GM18502 (cell line): ENCODE measurements around the gene MGMT.

Source experiments
- ATAC-seq: cut with Tn5 transposase; IDR thresholded peaks from one replicate; pipeline ENCODE4 v1.9.1; 2021; ENCODE audit warnings: mild to moderate bottlenecking; ENCODE audit not compliant: unreplicated experiment, poor library complexity

Gene MGMT

DNA sequence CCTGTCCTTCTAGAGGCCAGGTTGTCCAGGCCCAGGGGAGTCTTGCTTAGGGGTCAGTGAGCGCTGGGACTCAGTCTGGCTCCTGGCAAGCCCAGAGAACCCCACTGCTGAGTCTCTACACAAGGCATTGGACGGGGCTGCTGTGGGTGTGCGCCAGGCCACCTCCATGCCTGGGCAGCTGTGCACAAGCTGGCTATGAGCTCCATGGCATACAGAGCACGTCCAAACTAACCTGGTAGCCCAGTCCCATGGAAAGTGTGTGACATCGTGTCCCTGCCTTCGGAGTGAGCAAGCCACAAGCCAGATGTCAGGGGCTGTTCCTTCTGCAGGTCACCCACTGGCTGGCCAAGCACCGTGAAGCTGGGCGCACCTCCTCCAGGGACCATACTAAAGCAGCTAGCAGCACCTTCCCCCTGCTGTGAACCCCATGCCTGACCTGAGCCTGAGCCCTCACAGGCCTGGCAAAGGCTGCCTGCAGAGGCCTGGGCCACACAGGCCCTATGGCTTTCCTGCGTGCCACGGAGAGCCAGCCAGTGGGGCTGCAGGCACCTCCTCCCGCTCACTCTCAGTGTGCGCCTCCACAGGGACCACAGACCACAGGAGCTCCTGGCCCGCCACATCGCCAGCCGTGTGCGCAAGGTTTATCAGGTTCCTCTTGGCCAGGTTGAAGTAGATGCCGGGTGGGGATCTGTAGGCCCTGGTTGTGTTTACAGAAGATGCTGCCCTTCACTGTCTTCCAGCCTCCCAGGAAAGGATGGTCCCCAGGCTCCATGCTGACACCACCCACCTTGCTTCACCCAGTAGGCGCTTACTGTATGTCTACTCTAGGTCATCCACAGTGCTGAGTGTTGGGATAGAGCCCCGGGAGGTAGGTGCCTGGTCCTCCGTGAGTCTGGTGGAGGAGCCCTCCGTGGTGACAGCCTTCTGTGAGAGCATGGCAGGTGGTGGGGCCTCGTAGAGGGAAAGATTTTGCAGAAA is 277.4 kb downstream of the MGMT start:
- ATAC-seq = no peak

DNA sequence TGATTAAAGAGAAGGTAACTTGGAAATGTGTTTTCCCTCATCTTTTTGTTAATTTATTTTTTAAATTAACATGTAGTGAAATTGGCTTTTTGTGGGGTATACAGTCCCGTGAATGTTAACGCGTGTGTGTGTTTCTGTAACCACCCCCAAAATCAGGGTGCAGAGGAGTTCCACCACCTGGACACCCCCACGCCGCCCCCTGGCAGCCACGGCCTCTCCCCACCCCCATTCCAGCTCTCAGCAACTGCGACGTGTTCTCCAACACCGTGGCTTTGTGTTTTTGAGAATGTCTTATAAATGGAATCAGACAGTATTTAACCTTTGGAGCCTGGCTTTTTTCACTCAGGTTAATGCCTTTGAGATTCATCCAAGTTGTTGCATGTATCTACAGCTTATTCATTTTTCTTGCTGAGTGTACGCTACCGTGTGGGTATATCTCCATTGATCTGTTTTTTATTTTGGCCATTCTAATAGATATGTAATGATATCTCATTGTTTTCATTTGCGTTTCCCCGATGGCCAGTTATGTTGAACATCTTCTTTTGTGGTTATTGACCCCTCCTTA is 278.2 kb downstream of the MGMT start:
- no peak for ATAC-seq

DNA sequence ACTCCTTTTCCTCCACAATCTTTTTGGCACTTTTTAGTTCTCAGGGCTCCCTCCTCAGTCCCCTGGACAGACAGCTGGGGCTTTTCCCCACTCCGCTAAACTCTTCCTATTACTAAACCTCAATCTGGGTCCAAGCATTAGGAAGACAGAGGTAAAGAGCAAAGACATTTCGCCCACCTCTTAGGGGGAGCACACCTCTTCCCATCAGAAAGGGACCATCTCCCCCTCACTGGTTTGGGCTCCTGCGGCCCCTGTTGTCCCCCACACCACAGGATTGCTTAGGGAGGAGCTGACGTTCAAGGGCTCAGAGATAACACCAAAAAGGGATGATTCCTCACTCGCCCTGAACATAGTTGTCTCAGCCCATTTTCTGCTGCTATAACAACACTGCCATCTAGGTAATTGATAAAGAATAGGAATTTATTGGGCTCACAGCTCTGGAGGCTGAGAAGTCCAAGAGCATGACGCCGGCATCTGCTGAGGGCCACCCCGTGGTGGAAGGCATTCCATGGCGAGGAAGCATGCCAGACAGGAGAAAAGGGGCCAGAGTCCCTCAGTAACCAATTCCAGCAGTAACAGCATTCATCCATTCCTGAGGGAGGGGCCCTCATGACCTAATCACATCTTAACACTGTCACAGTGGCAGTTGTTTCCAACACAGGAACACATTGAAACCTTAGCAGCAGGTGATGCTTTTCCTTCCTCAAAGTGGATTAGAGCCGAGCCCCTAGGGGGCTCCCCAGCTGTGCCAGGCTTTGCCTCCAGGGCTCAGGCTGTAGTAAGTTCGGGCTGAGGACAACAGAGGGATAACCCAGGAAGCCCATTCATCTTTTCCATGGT is 287.4 kb downstream of the MGMT start:
- no peak for ATAC-seq

DNA sequence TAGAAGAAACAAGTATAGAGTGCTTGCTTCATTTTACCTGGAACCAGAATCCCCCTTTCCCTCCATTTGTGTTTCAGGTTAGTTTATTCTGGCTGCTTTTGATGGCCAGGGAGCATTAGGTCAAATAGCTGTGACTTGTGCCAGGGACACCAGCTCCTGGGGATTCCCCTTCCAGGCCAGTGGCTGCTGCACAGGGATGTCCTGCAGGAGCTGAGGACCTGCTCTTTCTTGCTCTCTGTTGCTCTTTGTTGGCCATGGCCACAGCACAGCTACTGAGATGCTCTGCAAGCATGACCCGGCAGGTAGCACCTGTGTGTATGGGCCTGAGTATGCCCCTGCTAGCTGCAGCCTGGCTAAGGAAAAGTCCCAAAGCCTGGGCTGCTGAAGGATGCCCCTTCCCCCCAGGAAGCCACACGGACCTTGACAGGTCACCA is 288.1 kb downstream of the MGMT start:
- ATAC-seq = no peak

DNA sequence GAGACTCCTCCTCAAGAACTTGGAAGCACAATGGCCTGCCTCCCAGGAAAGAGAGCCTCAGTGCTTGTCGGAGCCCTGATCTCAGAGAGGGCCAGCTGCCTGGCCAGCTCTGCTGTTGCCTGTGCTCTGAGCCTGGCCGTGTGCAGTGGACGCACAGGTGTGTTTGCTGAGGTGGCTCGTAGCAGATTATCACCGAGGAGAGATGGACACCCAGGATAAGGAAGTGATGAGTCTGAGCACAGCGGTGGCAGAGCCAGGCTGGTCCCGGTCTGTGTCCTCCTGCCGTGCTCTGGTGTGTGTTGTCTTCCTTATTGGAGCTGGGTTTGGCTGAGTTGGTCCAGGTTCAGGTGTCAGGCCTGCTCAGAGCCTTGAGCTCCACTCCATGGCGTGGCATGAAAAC is 288.6 kb downstream of the MGMT start:
- no peak for ATAC-seq

DNA sequence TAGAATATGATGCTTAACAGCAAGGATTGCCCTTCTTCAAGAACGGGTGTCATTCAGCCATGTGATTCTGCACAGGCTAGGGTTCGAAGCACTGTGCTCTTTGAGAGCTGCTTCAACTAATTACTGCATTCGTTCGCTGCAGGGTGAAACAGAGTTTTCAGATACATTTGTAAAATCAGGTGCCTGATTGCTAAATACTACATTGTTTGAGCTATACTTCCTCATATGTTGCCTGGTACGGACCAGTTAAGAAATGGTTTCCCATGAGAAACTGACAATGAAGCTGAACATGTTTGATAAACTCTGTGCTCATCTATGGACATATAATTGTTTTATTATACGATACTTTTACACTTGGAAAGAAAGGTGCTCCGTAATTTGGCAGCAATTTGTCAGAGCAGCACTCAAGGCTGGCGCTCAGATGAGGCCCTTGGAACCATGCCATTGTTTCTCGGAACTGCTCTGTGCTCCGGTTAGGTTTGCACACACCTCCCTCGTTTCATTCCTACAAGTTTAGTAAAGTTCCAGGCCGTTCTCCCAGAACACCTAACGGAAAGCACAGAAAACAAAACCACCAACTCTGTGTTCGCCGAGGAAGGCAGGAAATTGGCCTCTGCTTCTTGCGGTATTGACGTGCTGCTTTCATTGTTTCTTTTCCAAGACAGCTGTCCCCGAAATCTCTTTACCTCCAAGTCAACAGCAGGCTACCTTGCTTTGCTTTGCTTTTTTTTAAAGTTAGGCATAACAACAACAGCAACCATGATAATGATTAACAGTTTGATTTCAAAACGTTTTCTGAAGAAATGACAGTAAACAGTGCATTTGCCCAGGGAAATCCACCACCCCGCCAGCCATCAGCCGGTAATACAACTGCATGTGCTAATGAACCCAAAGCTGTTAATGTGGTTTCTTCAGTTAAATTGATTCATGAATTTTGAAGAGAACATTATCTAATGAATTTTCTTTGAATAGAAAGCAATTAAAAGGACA is 290.2 kb downstream of the MGMT start:
- ATAC-seq = no peak

DNA sequence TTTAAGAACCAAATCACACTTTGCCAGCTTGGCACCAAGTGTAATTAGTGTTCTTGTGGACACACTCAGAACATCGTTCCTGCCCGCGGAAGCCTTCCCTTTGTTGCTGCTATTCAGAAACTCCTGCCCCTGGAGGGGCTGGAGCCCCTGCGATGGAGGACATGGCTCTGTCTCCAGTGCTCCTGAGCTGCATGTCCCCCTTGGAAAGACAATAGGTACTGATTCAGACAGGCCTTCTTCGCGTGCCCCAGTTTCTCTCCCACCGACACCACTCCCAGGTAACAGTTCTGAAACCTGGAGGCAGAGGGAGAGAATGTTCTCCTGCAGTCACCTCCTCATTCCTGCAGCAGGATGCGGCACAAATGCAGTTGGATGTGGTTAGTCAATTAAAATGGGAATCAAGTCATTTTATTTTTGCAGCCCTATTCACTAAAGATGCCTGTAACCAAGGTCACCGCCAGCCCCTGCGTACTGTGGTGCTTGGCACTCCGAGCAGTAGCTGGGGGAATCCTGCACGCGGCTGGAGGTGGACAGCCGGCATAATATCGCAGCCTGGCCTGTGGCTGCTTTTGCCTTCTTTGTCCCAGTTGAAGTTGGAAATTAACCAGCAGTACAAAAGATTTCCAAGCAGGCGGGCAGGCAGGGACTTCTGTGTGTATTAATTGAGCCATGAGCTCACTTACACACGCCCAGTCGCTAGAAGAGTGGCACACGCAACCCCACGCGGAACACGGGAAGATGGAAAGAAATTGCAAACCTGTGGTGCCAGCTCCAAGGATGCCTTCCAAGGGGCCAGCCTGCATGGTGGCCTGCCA is 291.4 kb downstream of the MGMT start:
- ATAC-seq = no peak

DNA sequence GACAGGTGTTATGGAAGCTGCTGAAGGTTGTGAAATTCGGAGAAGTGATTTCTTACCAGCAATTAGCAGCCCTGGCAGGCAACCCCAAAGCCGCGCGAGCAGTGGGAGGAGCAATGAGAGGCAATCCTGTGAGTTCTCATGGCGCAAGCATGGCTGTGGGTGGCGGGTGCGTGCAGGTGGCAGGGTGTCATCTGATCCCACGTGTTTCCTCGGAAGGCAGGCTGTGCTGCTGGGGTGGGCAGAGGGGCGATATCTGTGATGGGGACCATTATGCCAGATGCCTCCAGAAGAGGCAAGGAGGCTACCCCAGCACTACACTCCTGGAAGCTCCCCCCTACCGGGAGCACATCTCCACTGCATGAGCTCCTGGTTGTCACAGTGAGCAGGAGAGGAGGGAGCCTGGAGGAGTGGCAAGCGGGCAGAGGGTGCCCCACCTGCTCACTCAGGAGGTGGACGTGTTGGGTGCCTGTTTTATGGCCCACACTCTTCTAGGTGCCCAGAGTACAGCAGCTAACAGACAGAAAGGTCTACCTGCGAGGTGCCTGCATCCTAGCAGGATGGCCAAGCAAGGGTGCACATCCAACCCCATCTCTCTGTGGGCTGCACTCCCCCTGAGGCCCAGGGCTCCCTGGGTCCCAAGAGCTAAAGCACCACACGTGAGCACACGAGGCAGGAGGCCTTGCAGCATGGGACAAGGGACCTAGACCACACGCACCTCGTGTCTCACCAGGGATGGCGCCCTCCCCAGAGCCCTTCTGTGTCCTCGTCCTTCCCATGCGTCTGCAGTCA is 292.4 kb downstream of the MGMT start:
- ATAC-seq = no peak

DNA sequence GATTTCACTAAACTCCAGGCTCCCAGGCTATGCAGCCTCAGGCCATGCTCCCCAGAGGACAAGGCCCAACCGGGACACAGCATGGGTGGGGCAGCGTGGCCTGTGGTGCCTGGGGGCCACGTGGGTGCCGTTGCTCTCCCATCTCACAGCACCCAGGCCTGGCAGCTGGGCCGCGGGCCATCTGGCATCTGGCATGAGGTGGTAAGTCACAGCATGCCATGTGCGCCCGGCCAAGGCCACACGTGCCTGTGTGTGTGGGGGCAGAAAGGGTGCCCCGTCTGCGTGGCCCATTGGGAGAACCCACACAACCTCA is 292.9 kb downstream of the MGMT start:
- ATAC-seq = no peak

DNA sequence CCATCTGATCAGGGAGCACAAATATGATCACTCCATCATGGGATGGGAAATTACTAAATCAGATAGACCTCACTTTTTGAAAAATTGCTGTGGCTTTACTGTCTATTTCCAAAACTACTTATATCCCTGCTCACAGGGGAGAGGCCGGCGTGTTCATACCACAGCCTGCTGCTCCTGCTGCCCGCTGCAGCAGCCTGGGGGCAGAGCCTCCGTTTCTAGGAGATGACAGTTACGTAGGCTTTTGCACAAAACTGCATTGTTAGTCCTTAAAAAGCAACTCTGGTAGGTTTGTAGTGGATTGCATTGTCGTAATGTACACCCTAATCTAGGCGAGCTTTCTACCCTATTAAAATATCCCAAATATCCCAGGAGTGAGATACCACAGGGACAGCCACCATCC is 293.4 kb downstream of the MGMT start:
- ATAC-seq = no peak

DNA sequence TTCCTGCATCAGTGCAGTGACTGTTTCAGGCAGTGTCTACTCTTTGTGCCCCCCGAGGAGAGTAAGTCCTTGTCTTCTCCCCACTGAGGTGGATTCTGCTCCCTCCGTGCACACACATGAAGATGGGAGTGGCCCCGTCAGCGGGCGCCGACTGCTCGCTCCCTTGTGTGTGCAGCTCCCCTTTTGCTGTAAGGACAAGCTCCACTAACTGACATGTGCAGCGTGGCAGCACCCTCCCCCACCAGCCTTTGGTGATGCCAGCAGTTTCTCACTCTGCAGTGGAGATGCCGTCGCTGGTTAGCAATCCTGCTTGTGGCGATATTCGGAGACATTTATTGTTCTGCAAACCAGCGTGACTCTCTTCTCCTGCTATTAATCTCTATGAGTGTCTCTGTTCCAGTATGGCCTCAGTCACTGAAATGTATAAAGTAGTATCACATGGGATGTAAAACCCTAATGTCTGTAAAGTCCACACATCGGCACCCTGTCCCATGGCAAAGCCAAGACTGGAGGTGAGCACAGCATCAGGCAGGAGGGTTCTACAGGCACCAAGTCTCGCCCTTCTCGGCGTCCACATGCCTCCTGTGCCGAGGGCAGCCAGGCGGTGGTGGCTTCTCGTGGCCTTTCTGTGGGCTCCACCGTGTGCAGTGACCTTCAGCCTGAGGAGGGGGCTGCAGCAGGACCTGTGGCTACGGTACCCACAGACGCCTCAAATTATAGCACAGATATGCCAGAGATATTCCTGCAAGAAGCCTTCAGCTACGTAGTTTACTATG is 294.3 kb downstream of the MGMT start:
- no peak for ATAC-seq

DNA sequence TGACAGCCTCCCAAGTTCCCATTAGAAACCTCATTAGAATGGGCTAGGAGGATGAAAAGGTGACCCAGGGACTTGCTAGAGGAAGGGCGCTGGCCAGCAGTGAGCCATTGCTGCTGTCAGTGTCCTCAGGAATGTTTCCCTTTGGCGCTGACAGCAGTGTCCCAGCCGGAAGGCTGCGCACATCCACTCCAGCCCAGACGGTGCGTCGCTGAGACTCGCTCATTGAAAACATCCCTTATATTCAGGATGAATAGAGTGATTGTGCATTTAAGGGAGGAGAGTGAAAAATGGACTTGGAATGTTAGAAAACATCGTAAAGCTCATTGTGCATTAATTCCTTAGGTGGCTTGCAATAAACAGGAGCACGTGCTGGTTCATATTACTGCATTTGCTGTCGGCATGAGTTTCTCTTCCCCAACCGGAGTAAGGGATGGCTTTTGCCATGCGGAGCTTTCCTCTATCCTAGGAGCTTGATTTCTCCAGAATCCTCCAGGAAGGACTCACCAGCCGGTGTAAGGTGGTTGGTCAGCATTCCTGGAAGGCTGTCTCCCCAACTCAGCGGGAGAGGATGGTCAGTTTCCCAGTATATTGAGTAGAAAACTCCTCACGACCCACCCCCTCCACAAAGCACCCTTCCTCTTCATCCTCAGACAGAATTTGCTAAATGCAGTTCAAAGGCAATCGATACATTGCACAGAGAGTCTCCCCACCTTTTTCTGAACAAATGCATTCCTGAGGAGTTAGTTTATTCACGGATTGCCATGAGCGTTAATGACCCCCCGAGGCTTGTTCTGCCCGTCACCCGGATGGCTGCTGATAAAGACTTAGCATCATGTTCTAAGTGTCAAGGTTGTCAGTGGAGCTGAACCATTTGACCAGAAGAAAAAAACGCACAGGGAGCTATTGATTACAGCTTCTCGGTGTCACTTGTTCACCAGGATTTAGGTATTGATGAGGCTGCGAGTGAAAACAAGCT is 295.2 kb downstream of the MGMT start:
- ATAC-seq = no peak

DNA sequence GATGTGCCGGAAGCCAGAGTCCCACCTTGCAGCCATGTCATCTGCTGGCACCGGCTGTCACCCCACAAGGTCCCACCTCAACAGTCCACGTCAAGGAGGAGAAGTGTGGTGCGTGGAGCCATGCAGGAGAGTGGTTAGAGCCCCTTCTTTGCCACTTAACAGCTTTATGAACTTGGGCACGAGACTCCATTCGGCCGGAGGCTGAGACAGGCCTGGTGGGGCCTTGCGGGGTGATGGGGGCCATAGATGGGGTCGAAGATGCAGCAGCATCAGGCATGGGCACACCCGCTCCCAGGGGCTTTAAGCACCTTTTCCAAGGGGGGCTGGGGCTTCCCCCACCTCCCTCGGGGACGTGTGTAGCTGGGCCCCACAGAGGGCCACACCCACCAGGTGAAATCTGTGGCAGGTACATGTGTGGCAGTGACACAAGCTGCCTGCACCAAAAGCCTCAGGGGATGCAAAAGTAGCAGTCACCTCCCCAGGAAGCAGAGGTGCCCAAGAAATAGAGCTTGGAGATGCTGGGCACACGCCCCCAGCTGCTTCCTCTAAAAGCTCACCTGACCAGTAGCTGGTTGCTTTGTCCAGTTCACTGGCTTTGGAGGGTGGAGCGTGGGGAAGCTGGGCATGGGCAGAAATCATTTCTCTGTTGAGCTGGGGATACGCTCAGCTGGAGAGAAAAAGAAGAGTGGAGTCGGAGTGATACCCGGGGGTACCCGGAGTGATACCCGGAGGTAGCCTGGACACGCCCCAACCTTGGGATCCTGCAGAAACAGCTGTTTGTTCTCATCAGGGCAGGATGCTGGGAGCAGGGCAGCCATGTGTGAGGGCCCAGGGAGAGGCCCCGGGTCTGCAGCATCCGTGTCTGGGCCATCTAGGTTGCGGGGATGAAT is 297.2 kb downstream of the MGMT start:
- no peak for ATAC-seq

DNA sequence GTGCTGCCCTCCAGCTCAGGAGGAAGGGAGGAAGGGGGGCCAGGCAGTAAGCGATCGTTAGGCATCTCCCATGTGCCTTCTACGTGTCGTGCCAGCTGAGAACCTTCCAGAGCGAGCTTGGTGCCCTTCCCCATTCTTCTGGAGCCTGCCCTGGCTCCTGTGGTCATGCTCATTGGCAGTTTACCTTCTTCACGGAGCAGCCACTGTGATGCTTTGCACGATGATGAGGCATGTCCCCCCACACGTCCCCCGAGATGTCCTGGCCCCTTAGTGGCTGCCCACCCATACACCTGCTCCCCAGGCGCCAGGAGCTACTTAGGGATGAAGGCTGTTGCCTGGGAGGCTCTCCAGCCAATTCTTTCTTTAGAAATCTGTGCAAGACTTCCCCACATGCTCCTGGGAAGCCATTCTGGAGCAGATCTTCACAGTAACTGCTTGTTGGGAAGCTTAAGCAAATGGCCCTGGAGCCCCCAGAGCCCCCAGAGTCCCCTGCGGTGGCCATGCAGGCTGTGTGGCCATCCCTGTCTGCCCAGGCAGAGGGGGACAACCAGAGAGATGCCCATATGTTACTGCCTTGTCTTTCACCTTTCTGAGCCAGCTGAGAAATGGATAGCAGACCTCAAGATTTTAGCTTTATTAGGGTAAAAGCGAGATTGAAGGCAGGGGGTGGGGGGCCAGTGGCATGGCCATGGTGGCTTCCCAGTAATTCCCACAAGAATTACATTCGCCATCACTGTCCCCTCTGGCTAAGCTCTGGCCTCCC is 298.0 kb downstream of the MGMT start:
- ATAC-seq = no peak
